ENCODE data around the gene COL15A1. TPM values are rescaled to one million over a fixed set of nuclear protein-coding genes. Genes with fewer than 3 reads are reported as not detected.

COL15A1 gene
- polyA plus RNA-seq, 1 donor (not counting 4 experiments of a cell fraction or from before 2014, with no cell fraction given) = not detected

- DNase-seq (ENCODE audit: low read depth, low spot score) (no peak), FAIRE-seq (no peak)
- no peak overlapping the region for H3K9ac ChIP-seq (ENCODE audit: control insufficient read depth, extremely low read depth, insufficient read depth, low read length)
- H3K9me1 ChIP-seq (ENCODE audit: control insufficient read depth, extremely low read depth, insufficient read depth, low read length) = no peaks in the 10 kb centered on the region
- H3K27me3 ChIP-seq (ENCODE audit: control insufficient read depth, extremely low read depth, insufficient read depth, low read length) = no peaks in the 10 kb centered on the region
- no peak overlapping the region for H3K4me2 ChIP-seq (ENCODE audit: control insufficient read depth, extremely low read depth, insufficient read depth, low read depth, low read length)
- H3K4me1 ChIP-seq (ENCODE audit: control insufficient read depth, extremely low read depth, insufficient read depth, low read length) = no peaks in the 10 kb centered on the region
- no peaks in the 10 kb centered on the region for H3K36me3 ChIP-seq (ENCODE audit: control insufficient read depth in 2 of 2, extremely low read depth in 1 of 2, insufficient read depth in 2 of 2, low read length in 2 of 2)
- H3K27ac ChIP-seq (ENCODE audit: control insufficient read depth, insufficient read depth, low read length) = no peak overlapping the region
- H4K20me1 ChIP-seq (ENCODE audit: control insufficient read depth, extremely low read depth, insufficient read depth, low read length) = no peaks in the 10 kb centered on the region
- H3K4me3 ChIP-seq (ENCODE audit: control insufficient read depth in 2 of 3, extremely low read depth in 1 of 3, insufficient read depth in 2 of 3, low read depth in 1 of 3, low read length in 3 of 3) = no peak overlapping the region
- no peak for TF ChIP-seq EZH2 (IDR thresholded peaks at IDR 0.05; ENCODE audit: low read length)
- no peak for TF ChIP-seq CTCF (optimal IDR thresholded peaks at IDR 0.05 in 1 of 3, IDR thresholded peaks at IDR 0.05 in 1 of 3, conservative IDR thresholded peaks at IDR 0.05 in 1 of 3; ENCODE audit: extremely low read depth in 1 of 3, insufficient read depth in 2 of 3, low read length in 3 of 3)
- dilution Hi-C loops (cut with MboI; ENCODE audit: extremely low pct_ligation_motif_present, low sequenced_read_pairs) = no loop called here
- no peak overlapping the region for H2AFZ ChIP-seq (ENCODE audit: control insufficient read depth, low read length)
- no peaks in the 10 kb centered on the region for H3K9me3 ChIP-seq (ENCODE audit: control insufficient read depth, low read depth, low read length)
- H3K79me2 ChIP-seq (ENCODE audit: control insufficient read depth, insufficient read depth, low read length) = no peaks in the 10 kb centered on the region
These were observed 127.8 kb downstream of the COL15A1 start for GRCh38 chr9:99071313-99072039.

DNA sequence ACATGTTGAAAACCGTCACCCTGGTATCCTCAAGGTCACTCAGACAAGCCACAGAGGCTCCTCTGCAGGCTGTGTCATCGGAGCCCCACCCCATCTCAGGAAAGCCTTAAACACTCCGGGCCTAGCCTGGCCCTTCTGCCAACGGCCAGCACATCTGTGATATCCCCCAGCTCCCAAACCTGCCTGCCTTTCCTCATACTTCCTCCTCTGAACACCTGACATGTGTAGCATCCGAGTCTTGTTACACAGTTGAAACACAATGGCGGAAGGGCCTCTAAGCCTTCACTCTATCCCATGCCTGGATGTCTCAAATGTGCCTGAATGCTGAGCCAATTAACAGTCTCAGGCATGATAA, 128.3 kb downstream of the COL15A1 start:
- H3K9ac ChIP-seq (ENCODE audit: control insufficient read depth, extremely low read depth, insufficient read depth, low read length) = no peak overlapping the region
- H3K27ac ChIP-seq (ENCODE audit: control insufficient read depth, insufficient read depth, low read length) = no peak overlapping the region
- H2AFZ ChIP-seq (ENCODE audit: control insufficient read depth, low read length) = no peak overlapping the region
- H3K9me1 ChIP-seq (ENCODE audit: control insufficient read depth, extremely low read depth, insufficient read depth, low read length) = no peaks in the 10 kb centered on the region
- H4K20me1 ChIP-seq (ENCODE audit: control insufficient read depth, extremely low read depth, insufficient read depth, low read length) = no peaks in the 10 kb centered on the region
- no peaks in the 10 kb centered on the region for H3K4me1 ChIP-seq (ENCODE audit: control insufficient read depth, extremely low read depth, insufficient read depth, low read length)
- H3K27me3 ChIP-seq (ENCODE audit: control insufficient read depth, extremely low read depth, insufficient read depth, low read length) = no peaks in the 10 kb centered on the region
- no peak overlapping the region for H3K4me3 ChIP-seq (ENCODE audit: control insufficient read depth in 2 of 3, extremely low read depth in 1 of 3, insufficient read depth in 2 of 3, low read depth in 1 of 3, low read length in 3 of 3)
- H3K4me2 ChIP-seq (ENCODE audit: control insufficient read depth, extremely low read depth, insufficient read depth, low read depth, low read length) = no peak overlapping the region
- no peaks in the 10 kb centered on the region for H3K36me3 ChIP-seq (ENCODE audit: control insufficient read depth in 2 of 2, extremely low read depth in 1 of 2, insufficient read depth in 2 of 2, low read length in 2 of 2)
- no peaks in the 10 kb centered on the region for H3K79me2 ChIP-seq (ENCODE audit: control insufficient read depth, insufficient read depth, low read length)
- TF ChIP-seq CTCF (optimal IDR thresholded peaks at IDR 0.05 in 1 of 3, IDR thresholded peaks at IDR 0.05 in 1 of 3, conservative IDR thresholded peaks at IDR 0.05 in 1 of 3; ENCODE audit: extremely low read depth in 1 of 3, insufficient read depth in 2 of 3, low read length in 3 of 3) (no peak), EZH2 (IDR thresholded peaks at IDR 0.05; ENCODE audit: low read length) (no peak)
- dilution Hi-C loops (cut with MboI; ENCODE audit: extremely low pct_ligation_motif_present, low sequenced_read_pairs) = no loop called here
- DNase-seq (ENCODE audit: low read depth, low spot score) (no peak), FAIRE-seq (no peak)
- no peaks in the 10 kb centered on the region for H3K9me3 ChIP-seq (ENCODE audit: control insufficient read depth, low read depth, low read length)
